Astrocyte (in vitro differentiated cells and primary cell): ENCODE results near the gene INO80. TPM values are rescaled to one million over a fixed set of nuclear protein-coding genes. Genes with fewer than 3 reads are reported as not detected.
A peak's percentile ranks its signal among the peaks of the same experiment; 100 is the strongest.

Source experiments
- DNase-seq: peaks from one replicate; pipeline ENCODE4 v3.0.0-alpha.2; 2010; ENCODE audit warnings: low read depth
- FAIRE-seq: peaks from 2 replicates; lab custom pipeline; 2011; peaks lifted over from hg19 to GRCh38; lab: Jason Lieb, UNC
- H2AFZ ChIP-seq: 2 replicates; pipeline ENCODE4 v1.6.0; 2012; ENCODE audit warnings: low read depth, low read length, inconsistent platforms
- H3K27ac ChIP-seq: 2 replicates; pipeline ENCODE4 v1.5.1; 2011; ENCODE audit warnings: low read depth, low read length, inconsistent platforms
- H3K27me3 ChIP-seq: 2 replicates; pipeline ENCODE4 v1.6.0; 2011; ENCODE audit warnings: low read length, inconsistent platforms; ENCODE audit not compliant: insufficient read depth
- H3K36me3 ChIP-seq: 2 replicates; pipeline ENCODE4 v1.5.1; 2011; ENCODE audit warnings: low read length, inconsistent platforms; ENCODE audit not compliant: insufficient read depth
- H3K4me1 ChIP-seq: 2 replicates; pipeline ENCODE4 v1.5.1; 2011; ENCODE audit warnings: low read length, inconsistent platforms; ENCODE audit not compliant: insufficient read depth
- H3K4me2 ChIP-seq: 2 replicates; pipeline ENCODE4 v1.6.0; 2012; ENCODE audit warnings: low read length, inconsistent platforms
- H3K4me3 ChIP-seq: 2 replicates; pipeline ENCODE4 v1.5.1; 2011; ENCODE audit warnings: low read depth, mild to moderate bottlenecking, low read length, inconsistent platforms; ENCODE audit not compliant: insufficient read depth
- H3K79me2 ChIP-seq: 2 replicates; pipeline ENCODE4 v1.6.0; 2012; ENCODE audit warnings: mild to moderate bottlenecking, low read length, inconsistent platforms; ENCODE audit not compliant: insufficient read depth
- H3K9ac ChIP-seq: 2 replicates; pipeline ENCODE4 v1.6.0; 2012; ENCODE audit warnings: mild to moderate bottlenecking, low read length, inconsistent platforms
- H3K9me3 ChIP-seq: 2 replicates; pipeline ENCODE4 v1.5.1; 2012; ENCODE audit warnings: low read depth, mild to moderate bottlenecking, low read length, inconsistent platforms; ENCODE audit not compliant: insufficient read depth
- H4K20me1 ChIP-seq: 2 replicates; pipeline ENCODE4 v1.6.0; 2012; ENCODE audit warnings: low read length, inconsistent platforms; ENCODE audit not compliant: insufficient read depth
- H3K27ac Mint-ChIP-seq: one replicate; pipeline ENCODE4 v1.8.0; 2021; ENCODE audit warnings: mild to moderate bottlenecking, mixed read lengths; ENCODE audit not compliant: unreplicated experiment
- H3K27me3 Mint-ChIP-seq: one replicate; pipeline ENCODE4 v1.8.0; 2021; ENCODE audit warnings: low read depth, mixed read lengths; ENCODE audit not compliant: unreplicated experiment
- H3K36me3 Mint-ChIP-seq: one replicate; pipeline ENCODE4 v1.8.0; 2021; ENCODE audit warnings: low read depth, mixed read lengths; ENCODE audit not compliant: unreplicated experiment
- H3K4me1 Mint-ChIP-seq: one replicate; pipeline ENCODE4 v1.8.0; 2021; ENCODE audit warnings: low read depth, mixed read lengths; ENCODE audit not compliant: unreplicated experiment
- H3K4me3 Mint-ChIP-seq: one replicate; pipeline ENCODE4 v1.8.0; 2021; ENCODE audit warnings: mild to moderate bottlenecking, moderate library complexity, mixed read lengths; ENCODE audit not compliant: unreplicated experiment
- H3K9me3 Mint-ChIP-seq: one replicate; pipeline ENCODE4 v1.8.0; 2021; ENCODE audit warnings: mild to moderate bottlenecking, mixed read lengths; ENCODE audit not compliant: unreplicated experiment
- CTCF ChIP-seq: IDR thresholded peaks from 2 replicates; pipeline ENCODE4 v1.5.1; 2011; ENCODE audit warnings: low read depth, mild to moderate bottlenecking, inconsistent platforms, low read length, moderate library complexity; ENCODE audit not compliant: insufficient read depth
- EZH2 ChIP-seq: IDR thresholded peaks from 2 replicates; pipeline ENCODE4 v1.6.1; 2012; ENCODE audit warnings: mild to moderate bottlenecking, low read length, inconsistent platforms; ENCODE audit not compliant: insufficient read depth
- total RNA-seq: library from RNA; stranded (reverse); gene quantifications from 2 replicates; pipeline ENCODE4 v1.2.1, GENCODE V29; 2021

Gene INO80
- total RNA-seq, 1 donor from 2014 or later: 17.3 TPM

GRCh38 chr15:41048397-41048796 lies 67.7 kb downstream of the INO80 start:
- H3K4me3 ChIP-seq: no peak overlapping the region
- FAIRE-seq (no peak), DNase-seq (no peak)
- peaks cover 49% of the 10 kb centered on the region for H3K36me3 ChIP-seq
- no peak overlapping the region for H2AFZ ChIP-seq
- H3K27ac Mint-ChIP-seq: no peak overlapping the region
- peaks cover 6% of the 10 kb centered on the region for H3K36me3 Mint-ChIP-seq
- no peaks in the 10 kb centered on the region for H3K27me3 Mint-ChIP-seq
- H3K27ac ChIP-seq: no peak overlapping the region
- no peaks in the 10 kb centered on the region for H3K9me3 ChIP-seq
- peaks cover 1% of the 10 kb centered on the region for H3K4me1 ChIP-seq
- no peaks in the 10 kb centered on the region for H3K27me3 ChIP-seq
- no peak overlapping the region for H3K4me2 ChIP-seq
- no peak overlapping the region for H3K4me3 Mint-ChIP-seq
- no peak for TF ChIP-seq EZH2
- no peak for TF ChIP-seq CTCF
- H4K20me1 ChIP-seq: peaks cover 12% of the 10 kb centered on the region
- no peak overlapping the region for H3K9ac ChIP-seq
- no peaks in the 10 kb centered on the region for H3K79me2 ChIP-seq
- peaks cover 4% of the 10 kb centered on the region for H3K4me1 Mint-ChIP-seq
- no peaks in the 10 kb centered on the region for H3K9me3 Mint-ChIP-seq

GRCh38 chr15:41047474-41047873 lies 68.6 kb downstream of the INO80 start:
- peaks cover 4% of the 10 kb centered on the region for H3K4me1 ChIP-seq
- Mint-ChIP-seq H3K9me3 (no peaks in the 10 kb centered on the region), H3K27ac (no peak overlapping the region), H3K4me3 (no peak overlapping the region), H3K4me1 (peaks cover 13% of the 10 kb centered on the region), H3K27me3 (no peaks in the 10 kb centered on the region), H3K36me3 (peaks cover 13% of the 10 kb centered on the region)
- no peak overlapping the region for H3K9ac ChIP-seq
- no peak overlapping the region for H3K4me3 ChIP-seq
- FAIRE-seq (no peak), DNase-seq (no peak)
- H3K27ac ChIP-seq: no peak overlapping the region
- no peaks in the 10 kb centered on the region for H3K27me3 ChIP-seq
- no peak for TF ChIP-seq EZH2
- no peak overlapping the region for H2AFZ ChIP-seq
- no peaks in the 10 kb centered on the region for H3K9me3 ChIP-seq
- H3K4me2 ChIP-seq: no peak overlapping the region
- peaks cover 56% of the 10 kb centered on the region for H3K36me3 ChIP-seq
- no peaks in the 10 kb centered on the region for H3K79me2 ChIP-seq
- peaks cover 18% of the 10 kb centered on the region for H4K20me1 ChIP-seq

GRCh38 chr15:41043276-41043951 lies 72.7 kb downstream of the INO80 start:
- peaks cover 44% of the 10 kb centered on the region for H3K36me3 ChIP-seq
- peaks cover 6% of the 10 kb centered on the region for H3K79me2 ChIP-seq
- peak; percentile 71 for DNase-seq
- no peak overlapping the region for H2AFZ ChIP-seq
- Mint-ChIP-seq H3K4me1 (peaks cover 13% of the 10 kb centered on the region), H3K27me3 (no peaks in the 10 kb centered on the region), H3K9me3 (no peaks in the 10 kb centered on the region), H3K36me3 (peaks cover 14% of the 10 kb centered on the region), H3K27ac (peak overlapping the region; percentile 6), H3K4me3 (no peak overlapping the region)
- no peak overlapping the region for H3K27ac ChIP-seq
- no peak overlapping the region for H3K9ac ChIP-seq
- FAIRE-seq: peak; percentile 50
- H4K20me1 ChIP-seq: peaks cover 43% of the 10 kb centered on the region
- peaks cover 4% of the 10 kb centered on the region for H3K4me1 ChIP-seq
- H3K9me3 ChIP-seq: no peaks in the 10 kb centered on the region
- H3K27me3 ChIP-seq: no peaks in the 10 kb centered on the region
- TF ChIP-seq CTCF (no peak), EZH2 (no peak)
- H3K4me3 ChIP-seq: no peak overlapping the region
- H3K4me2 ChIP-seq: no peak overlapping the region
